PFSK-1 (cell line): Measurements from ENCODE around the gene CEP55.

Experiments used
- FOXP2 ChIP-seq: optimal IDR thresholded peaks from 2 replicates; pipeline ENCODE3; 2011; ENCODE audit warnings: borderline replicate concordance, control low read depth, inconsistent platforms; ENCODE audit not compliant: insufficient read depth; ENCODE audit errors: extremely low read length, extremely low read depth
- POLR2AphosphoS5 ChIP-seq: IDR thresholded peaks from 2 replicates; pipeline ENCODE4 v1.6.1; 2012; ENCODE audit warnings: low read depth, mild to moderate bottlenecking, control low read depth, low read length, moderate library complexity
- REST ChIP-seq, 2 experiments: IDR thresholded peaks; 2 replicates each; pipeline versions ENCODE4 v1.6.1 to v1.8.0; 2011 to 2012; ENCODE audit warnings: low read depth in 2 of 2, low read length in 2 of 2, control low read depth in 1 of 2, inconsistent platforms in 1 of 2, mild to moderate bottlenecking in 1 of 2, moderate library complexity in 1 of 2; ENCODE audit not compliant: insufficient read depth in 1 of 2
- SIN3A ChIP-seq: IDR thresholded peaks from 2 replicates; pipeline ENCODE4 v1.6.1; 2012; ENCODE audit warnings: mild to moderate bottlenecking, low read length, moderate library complexity, borderline replicate concordance; ENCODE audit not compliant: insufficient read depth
- TAF1 ChIP-seq: IDR thresholded peaks from 2 replicates; pipeline ENCODE4 v1.6.1; 2012; ENCODE audit warnings: low read length, control low read depth, borderline replicate concordance; ENCODE audit not compliant: insufficient read depth

CEP55 gene

GRCh38 chr10:93493162-93493561, 3.2 kb upstream of the CEP55 start:
- TF ChIP-seq REST (IDR thresholded peaks at IDR 0.05; ENCODE audit: insufficient read depth in 1 of 2, low read depth in 2 of 2, low read length in 2 of 2) (no peak), FOXP2 (no peak), TAF1 (no peak), POLR2AphosphoS5 (no peak), SIN3A (no peak)

- TF ChIP-seq REST (IDR thresholded peaks at IDR 0.05; ENCODE audit: insufficient read depth in 1 of 2, low read depth in 2 of 2, low read length in 2 of 2) (no peak), TAF1 (no peak), SIN3A (no peak), POLR2AphosphoS5 (no peak)
Measured at GRCh38 chr10:93494494-93494893, 1.9 kb upstream of the CEP55 start.

GRCh38 chr10:93495654-93496321, 624 bp upstream of the CEP55 start:
- TF ChIP-seq TAF1 (no peak), REST (IDR thresholded peaks at IDR 0.05; ENCODE audit: insufficient read depth in 1 of 2, low read depth in 2 of 2, low read length in 2 of 2) (no peak), SIN3A (no peak), POLR2AphosphoS5 (no peak), FOXP2 (no peak)

GRCh38 chr10:93498166-93498565, 1.8 kb downstream of the CEP55 start:
- no peak for TF ChIP-seq REST (IDR thresholded peaks at IDR 0.05; ENCODE audit: insufficient read depth in 1 of 2, low read depth in 2 of 2, low read length in 2 of 2)
- TF ChIP-seq FOXP2, result no peak
- no peak for TF ChIP-seq TAF1

- TF ChIP-seq FOXP2 (no peak), POLR2AphosphoS5 (no peak), SIN3A (no peak), REST (IDR thresholded peaks at IDR 0.05; ENCODE audit: insufficient read depth in 1 of 2, low read depth in 2 of 2, low read length in 2 of 2) (no peak), TAF1 (no peak)
Measured at GRCh38 chr10:93501650-93502049, 5.2 kb downstream of the CEP55 start.
